Stomach (tissue), 4 donors: ENCODE results near the gene NYAP1.

Experiments used
- CTCF ChIP-seq, 7 experiments: fragments of 450-650 bp in 4 of 7; fragments of 200-600 bp in 3 of 7; sonication (generic) in 3 of 7; IDR thresholded peaks; one replicate each; pipeline ENCODE4 v1.5.1; 2016 to 2019; ENCODE audit warnings: antibody characterized with exemption in 7 of 7, control low read depth in 2 of 7, mild to moderate bottlenecking in 1 of 7
- EP300 ChIP-seq: sonication (generic); formaldehyde crosslinking; IDR thresholded peaks from one replicate; pipeline ENCODE4 v1.6.1; 2017; ENCODE audit warnings: antibody characterized with exemption
- POLR2AphosphoS5 ChIP-seq, 3 donors: sonication (generic); formaldehyde crosslinking; IDR thresholded peaks; one replicate each; pipeline ENCODE4 v1.6.1; 2016; ENCODE audit warnings: antibody characterized with exemption in 3 of 3

- TF ChIP-seq CTCF (IDR thresholded peaks at IDR 0.05) (no peak), EP300 (no peak), POLR2AphosphoS5 (IDR thresholded peaks at IDR 0.05) (no peak)
Measured at GRCh38 chr7:100484673-100485045, 932 bp downstream of the NYAP1 start.
